Astrocyte (in vitro differentiated cells and primary cell): ENCODE measurements around the gene POT1.

Experiments
- EZH2 ChIP-seq: IDR thresholded peaks from 2 replicates; pipeline ENCODE4 v1.6.1; 2012; ENCODE audit warnings: mild to moderate bottlenecking, low read length, inconsistent platforms; ENCODE audit not compliant: insufficient read depth
- TF ChIP-seq, protein P1 (sequence below): IDR thresholded peaks from 2 replicates; pipeline ENCODE4 v1.5.1; 2011; ENCODE audit warnings: low read depth, mild to moderate bottlenecking, inconsistent platforms, low read length, moderate library complexity; ENCODE audit not compliant: insufficient read depth

DNA sequence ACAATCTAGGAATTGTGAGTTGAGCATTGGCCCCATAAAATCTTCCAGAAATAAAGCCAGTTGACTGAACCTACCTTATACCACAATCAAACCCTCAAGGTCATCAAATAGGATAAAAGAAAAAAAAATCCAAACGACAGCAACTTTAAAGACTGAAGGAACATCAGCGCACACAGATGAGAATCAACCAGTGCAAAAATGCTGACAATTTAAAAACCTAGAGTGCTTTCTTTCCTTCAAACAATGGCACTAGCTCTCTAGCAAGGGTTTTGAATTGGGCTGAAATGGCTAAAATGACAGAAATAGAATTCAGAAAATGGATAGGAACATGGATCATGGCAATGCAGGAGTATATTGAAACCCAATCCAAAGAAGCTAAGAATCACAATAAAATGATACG lies 16.1 kb upstream of the POT1 start:
- TF ChIP-seq, protein P1, sequence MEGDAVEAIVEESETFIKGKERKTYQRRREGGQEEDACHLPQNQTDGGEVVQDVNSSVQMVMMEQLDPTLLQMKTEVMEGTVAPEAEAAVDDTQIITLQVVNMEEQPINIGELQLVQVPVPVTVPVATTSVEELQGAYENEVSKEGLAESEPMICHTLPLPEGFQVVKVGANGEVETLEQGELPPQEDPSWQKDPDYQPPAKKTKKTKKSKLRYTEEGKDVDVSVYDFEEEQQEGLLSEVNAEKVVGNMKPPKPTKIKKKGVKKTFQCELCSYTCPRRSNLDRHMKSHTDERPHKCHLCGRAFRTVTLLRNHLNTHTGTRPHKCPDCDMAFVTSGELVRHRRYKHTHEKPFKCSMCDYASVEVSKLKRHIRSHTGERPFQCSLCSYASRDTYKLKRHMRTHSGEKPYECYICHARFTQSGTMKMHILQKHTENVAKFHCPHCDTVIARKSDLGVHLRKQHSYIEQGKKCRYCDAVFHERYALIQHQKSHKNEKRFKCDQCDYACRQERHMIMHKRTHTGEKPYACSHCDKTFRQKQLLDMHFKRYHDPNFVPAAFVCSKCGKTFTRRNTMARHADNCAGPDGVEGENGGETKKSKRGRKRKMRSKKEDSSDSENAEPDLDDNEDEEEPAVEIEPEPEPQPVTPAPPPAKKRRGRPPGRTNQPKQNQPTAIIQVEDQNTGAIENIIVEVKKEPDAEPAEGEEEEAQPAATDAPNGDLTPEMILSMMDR = no peak
- TF ChIP-seq EZH2 = no peak
